Lung (tissue), 16 donors: ENCODE measurements around the gene RTN4RL2. TPM values are rescaled to one million over a fixed set of nuclear protein-coding genes. Genes with fewer than 3 reads are reported as not detected.

Experiments
- ATAC-seq: fragments of 200-7000 bp; cut with Tn5 transposase; one replicate; pipeline ENCODE4 v1.9.1; 2020; ENCODE audit warnings: moderate number of reproducible peaks; ENCODE audit not compliant: insufficient read depth, low FRiP score
- DNase-seq, 3 donors: peaks; one replicate each; pipeline ENCODE4 v3.0.0-alpha.2; 2013 to 2017
- H3K27ac ChIP-seq, 2 donors: one replicate each; pipeline ENCODE4 v1.5.1; 2013; ENCODE audit warnings: mild to moderate bottlenecking in 2 of 2, moderate library complexity in 2 of 2, control low read depth in 1 of 2, inconsistent platforms in 1 of 2, low read depth in 1 of 2, low read length in 1 of 2
- H3K27me3 ChIP-seq, 3 donors: one replicate each; pipeline ENCODE4 v1.5.1; 2013; ENCODE audit warnings: low read length in 2 of 3; ENCODE audit not compliant: control insufficient read depth in 3 of 3, insufficient read depth in 3 of 3
- H3K36me3 ChIP-seq, 4 donors: one replicate each; pipeline ENCODE4 v1.5.1; 2013; ENCODE audit warnings: low read length in 4 of 4, mild to moderate bottlenecking in 1 of 4, moderate library complexity in 1 of 4; ENCODE audit not compliant: control insufficient read depth in 4 of 4, insufficient read depth in 4 of 4
- H3K4me1 ChIP-seq, 5 donors: one replicate each; pipeline ENCODE4 v1.5.1; 2013; ENCODE audit warnings: low read length in 5 of 5, mild to moderate bottlenecking in 2 of 5, moderate library complexity in 1 of 5; ENCODE audit not compliant: control insufficient read depth in 5 of 5, insufficient read depth in 5 of 5
- H3K4me3 ChIP-seq: one replicate; pipeline ENCODE4 v1.5.1; 2013; ENCODE audit warnings: mild to moderate bottlenecking, control low read depth, moderate library complexity
- H3K9ac ChIP-seq, 2 donors: one replicate each; pipeline ENCODE4 v1.5.1; 2013; ENCODE audit warnings: low read length in 2 of 2, control low read depth in 1 of 2; ENCODE audit not compliant: insufficient read depth in 1 of 2
- H3K9me3 ChIP-seq, 4 donors: one replicate each; pipeline ENCODE4 v1.5.1; 2013; ENCODE audit warnings: low read length in 3 of 4, mild to moderate bottlenecking in 1 of 4, moderate library complexity in 1 of 4; ENCODE audit not compliant: control insufficient read depth in 4 of 4, insufficient read depth in 3 of 4
- CTCF ChIP-seq: IDR thresholded peaks from 2 replicates; pipeline ENCODE4 v1.5.1; 2012; ENCODE audit warnings: mild to moderate bottlenecking; ENCODE audit errors: control extremely low read depth, extremely low read depth
- WGBS, 2 donors: extraction: QIAGEN DNeasy Blood & Tissue Kit; methylation state at CpG; one replicate each; pipeline ENCODE4 v1.1.7; 2013; 5-methylcytosine and 5-hydroxymethylcytosine counted together
- long read RNA-seq, 5 donors: transcript quantifications; one replicate each; lab custom pipeline, GENCODE V29; 2026
- polyA plus RNA-seq, 2 donors: library from polyadenylated mRNA; stranded (reverse); fragments of 200-250 nt; gene quantifications; one replicate each; pipeline ENCODE4 v1.2.1, GENCODE V29; 2013
- total RNA-seq, 2 donors: library from RNA; depleted of rRNA in 1 of 2; stranded (reverse); fragments of >200 nt in 1 of 2; gene quantifications; one replicate each; pipeline ENCODE4 v1.2.1, GENCODE V29; 2014 to 2021
- donor health status: control.
- donor health status: control.
- donor health status: Bipolar disorder and iron deficiency.
- donor health status: healthy.
- donor health status: DM: yes; HTN: yes; CAD: no.

The RTN4RL2 gene
- total RNA-seq (1 to 10 TPM in 1 of 2 donors, under 1 TPM in 1; 0.31 to 4.8 TPM), polyA plus RNA-seq (1 to 10 TPM; 1.5 to 1.8 TPM)
- long read RNA-seq, donor 1, partial matches to known transcripts = 0 of 2 reads
- long read RNA-seq, donor 1, other reads (novel, unspliced or antisense) = 0 of 2 reads
- long read RNA-seq, donor 2, partial matches to known transcripts = 0 of 1 reads
- long read RNA-seq, donor 2, other reads (novel, unspliced or antisense) = 0 of 1 reads
- long read RNA-seq, donor 3, partial matches to known transcripts = 11 of 45 reads
- long read RNA-seq, donor 3, other reads (novel, unspliced or antisense) = 34 of 45 reads
- long read RNA-seq, donor 4, partial matches to known transcripts = 60 of 60 reads
- long read RNA-seq, donor 4, other reads (novel, unspliced or antisense) = 0 of 60 reads
- long read RNA-seq, donor 5 = 0 reads

GRCh38 chr11:57460022-57460757, at the start of gene RTN4RL2:
RTN4RL2 (plus strand) TSS chr11:57460528; CDS start chr11:57460866, 338 bp downstream.
- ATAC-seq (peak; percentile 36), DNase-seq (peak; percentile 71 to 77 (median 72))
- Histone ChIP-seq H3K36me3 (no peaks in the 10 kb centered on the region), H3K4me1 (peaks cover 0 to 25% (median 14%) of the 10 kb centered on the region in 5 donors), H3K9ac (no peak within 1 kb of the TSS), H3K27ac (no peak within 1 kb of the TSS), H3K27me3 (peaks cover 0 to 67% (median 20%) of the 10 kb centered on the region in 3 donors), H3K4me3 (peak within 1 kb of the TSS; percentile 12), H3K9me3 (no peaks in the 10 kb centered on the region)
- 0 to 1% methylated on average over 45 to 66 of the region's 66 CpGs for WGBS, 2 donors
- no peak for TF ChIP-seq CTCF

- H3K9ac ChIP-seq = no peak overlapping the region
- H3K4me1 ChIP-seq = peaks cover 0 to 3% (median 0%) of the 10 kb centered on the region in 5 donors
- peaks cover 10 to 50% (median 47%) of the 10 kb centered on the region in 4 donors for H3K36me3 ChIP-seq
- H3K27me3 ChIP-seq = no peaks in the 10 kb centered on the region
- H3K9me3 ChIP-seq = no peaks in the 10 kb centered on the region
- ATAC-seq (no peak), DNase-seq (no peak)
- H3K4me3 ChIP-seq = no peak overlapping the region
- 91 to 96% methylated on average over 4 of the region's 4 CpGs for WGBS, 2 donors
- no peak for TF ChIP-seq CTCF
- H3K27ac ChIP-seq = no peak overlapping the region
These were observed 46.6 kb upstream of the RTN4RL2 start for GRCh38 chr11:57413681-57414080.

- DNase-seq = no peak
- no peak overlapping the region for H3K27ac ChIP-seq
- no peak overlapping the region for H3K9ac ChIP-seq
- TF ChIP-seq CTCF = no peak
- WGBS, 2 donors = 96 to 98% methylated on average over 11 of the region's 11 CpGs
- H3K36me3 ChIP-seq = peaks cover 10 to 49% (median 38%) of the 10 kb centered on the region in 4 donors
- no peak overlapping the region for H3K4me3 ChIP-seq
- H3K9me3 ChIP-seq = no peaks in the 10 kb centered on the region
- no peak for ATAC-seq
- peaks cover 0 to 3% (median 0%) of the 10 kb centered on the region in 5 donors for H3K4me1 ChIP-seq
- no peaks in the 10 kb centered on the region for H3K27me3 ChIP-seq
These were observed 45.6 kb upstream of the RTN4RL2 start for GRCh38 chr11:57414612-57415212.
